KG1 (cell line): Measurements from ENCODE around the gene PTPRT.

Source experiments
- DNase-seq: peaks from one replicate; lab custom pipeline; 2025; lab: John Stamatoyannopoulos, UW

The PTPRT gene

GRCh38 chr20:42461965-42462593 is 727.6 kb downstream of the PTPRT start:
- no peak for DNase-seq

- no peak for DNase-seq
These were observed 728.4 kb downstream of the PTPRT start for GRCh38 chr20:42461291-42461690.

- DNase-seq = no peak
These were observed 742.4 kb downstream of the PTPRT start for GRCh38 chr20:42447270-42447669.

GRCh38 chr20:42444799-42445198 is 744.9 kb downstream of the PTPRT start:
- DNase-seq = no peak

GRCh38 chr20:42443200-42443599 is 746.5 kb downstream of the PTPRT start:
- DNase-seq = no peak

GRCh38 chr20:42442716-42443115 is 747.0 kb downstream of the PTPRT start:
- DNase-seq = no peak

- DNase-seq = no peak
These were observed 747.8 kb downstream of the PTPRT start for GRCh38 chr20:42441864-42442331.

- no peak for DNase-seq
These were observed 748.4 kb downstream of the PTPRT start for GRCh38 chr20:42441196-42441863.

- no peak for DNase-seq
These were observed 754.5 kb downstream of the PTPRT start for GRCh38 chr20:42435230-42435629.

- DNase-seq = no peak
These were observed 757.0 kb downstream of the PTPRT start for GRCh38 chr20:42432496-42433334.

GRCh38 chr20:42430598-42430997 is 759.1 kb downstream of the PTPRT start:
- DNase-seq = no peak

GRCh38 chr20:42429761-42430458 is 759.8 kb downstream of the PTPRT start:
- DNase-seq = no peak

GRCh38 chr20:42419814-42420532 is 769.7 kb downstream of the PTPRT start:
- DNase-seq = no peak

- DNase-seq = no peak
These were observed 782.9 kb downstream of the PTPRT start for GRCh38 chr20:42406826-42407225.

- DNase-seq = no peak
These were observed 787.3 kb downstream of the PTPRT start for GRCh38 chr20:42402455-42402854.

GRCh38 chr20:42401613-42402012 is 788.1 kb downstream of the PTPRT start:
- DNase-seq = no peak

GRCh38 chr20:42399802-42400201 is 789.9 kb downstream of the PTPRT start:
- DNase-seq = no peak

GRCh38 chr20:42392442-42392841 is 797.3 kb downstream of the PTPRT start:
- DNase-seq = no peak

- DNase-seq = no peak
These were observed 797.9 kb downstream of the PTPRT start for GRCh38 chr20:42391807-42392206.

GRCh38 chr20:42380287-42380686 is 809.4 kb downstream of the PTPRT start:
- no peak for DNase-seq

- DNase-seq = no peak
These were observed 810.3 kb downstream of the PTPRT start for GRCh38 chr20:42379385-42379784.

GRCh38 chr20:42378826-42379225 is 810.9 kb downstream of the PTPRT start:
- no peak for DNase-seq
